ENCODE data around the gene CFAP20DC. TPM values are rescaled to one million over a fixed set of nuclear protein-coding genes. Genes with fewer than 3 reads are reported as not detected.

CFAP20DC gene
- total RNA-seq, 1 experiment from 2014 or later = 1.1 TPM

GRCh38 chr3:58742239-58742638 lies 307.6 kb downstream of the CFAP20DC start:
- H3K9me3 Mint-ChIP-seq (ENCODE audit: unreplicated experiment) = no peaks in the 10 kb centered on the region
- no peaks in the 10 kb centered on the region for H3K4me1 Mint-ChIP-seq (ENCODE audit: insufficient read depth, unreplicated experiment)
- BruUV-seq (replicated peaks) = no TSS peak
- DNase-seq (ENCODE audit: unreplicated experiment) = no peak
- intact Hi-C loops (cut with micrococcal nuclease) = no loop called here
- ChIA-PET POLR2A (no interaction called here), CTCF (no interaction called here)
- no peak for TF ChIP-seq CTCF (IDR thresholded peaks at IDR 0.05; ENCODE audit: unreplicated experiment)
- H3K27ac Mint-ChIP-seq (ENCODE audit: low read depth, unreplicated experiment) = no peak overlapping the region
- no peaks in the 10 kb centered on the region for H3K36me3 Mint-ChIP-seq (ENCODE audit: insufficient read depth, unreplicated experiment)
- peaks cover 25% of the 10 kb centered on the region for H3K27me3 Mint-ChIP-seq (ENCODE audit: insufficient read depth, unreplicated experiment)
- no peak overlapping the region for H3K4me3 Mint-ChIP-seq (ENCODE audit: unreplicated experiment)

GRCh38 chr3:58737644-58738043 lies 312.2 kb downstream of the CFAP20DC start:
- TF ChIP-seq CTCF (IDR thresholded peaks at IDR 0.05; ENCODE audit: unreplicated experiment) = no peak
- Mint-ChIP-seq H3K36me3 (ENCODE audit: insufficient read depth, unreplicated experiment) (no peaks in the 10 kb centered on the region), H3K4me3 (ENCODE audit: unreplicated experiment) (no peak overlapping the region), H3K27ac (ENCODE audit: low read depth, unreplicated experiment) (no peak overlapping the region), H3K4me1 (ENCODE audit: insufficient read depth, unreplicated experiment) (no peaks in the 10 kb centered on the region), H3K27me3 (ENCODE audit: insufficient read depth, unreplicated experiment) (no peaks in the 10 kb centered on the region), H3K9me3 (ENCODE audit: unreplicated experiment) (peaks cover 7% of the 10 kb centered on the region)
- intact Hi-C loops (cut with micrococcal nuclease) = no loop called here
- POLR2A ChIA-PET = no interaction called here
- DNase-seq (ENCODE audit: unreplicated experiment) = no peak
- no TSS peak for BruUV-seq (replicated peaks)
- CTCF ChIA-PET = interaction anchor here (0.6 kb wide), 1 partner anchor 83 kb away, joined by 4 read pairs; no protein-coding TSS in a partner anchor

DNA sequence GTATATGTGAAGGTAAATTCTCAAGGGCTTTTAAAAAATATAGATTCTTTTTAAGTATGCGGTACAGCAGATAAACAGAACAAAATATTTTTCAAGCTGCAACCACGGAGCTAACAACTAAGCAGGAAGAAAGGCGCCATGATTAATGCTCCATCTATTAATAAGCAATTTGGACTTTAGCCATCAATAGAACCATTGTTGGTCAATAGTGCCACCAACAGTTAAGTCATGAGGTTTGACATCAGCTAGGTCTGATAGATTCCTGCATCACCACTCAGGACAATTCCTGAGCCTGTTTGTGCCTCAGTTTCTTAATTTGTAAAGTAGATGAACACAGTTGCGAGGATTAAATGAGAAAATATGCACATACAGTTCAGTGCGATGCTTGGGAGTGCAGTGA lies 318.2 kb downstream of the CFAP20DC start:
- intact Hi-C loops (cut with micrococcal nuclease) = no loop called here

DNA sequence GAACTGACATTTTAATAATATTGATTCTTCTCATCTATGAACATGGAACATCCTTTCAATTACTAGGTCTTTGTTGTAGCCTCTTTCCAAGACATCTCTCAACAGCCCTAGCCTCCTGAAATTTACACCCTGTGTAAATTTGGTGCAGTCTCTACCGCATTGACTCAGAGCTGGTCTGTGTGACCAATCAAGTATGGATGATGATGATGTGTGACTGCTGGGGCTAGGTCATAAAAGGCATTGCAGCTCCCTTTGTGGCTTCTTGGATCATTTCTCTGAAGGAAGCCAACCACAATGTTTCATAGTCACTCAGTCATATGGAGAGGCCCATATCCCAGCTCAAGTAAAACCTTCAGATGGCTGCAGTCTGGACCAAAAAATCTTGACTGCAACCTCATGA lies 321.1 kb downstream of the CFAP20DC start:
- CTCF ChIA-PET = no interaction called here
- BruUV-seq (replicated peaks) = no TSS peak
- no peak overlapping the region for H3K4me3 Mint-ChIP-seq (ENCODE audit: unreplicated experiment)
- no peaks in the 10 kb centered on the region for H3K36me3 Mint-ChIP-seq (ENCODE audit: insufficient read depth, unreplicated experiment)
- intact Hi-C loops (cut with micrococcal nuclease) = no loop called here
- no peaks in the 10 kb centered on the region for H3K27me3 Mint-ChIP-seq (ENCODE audit: insufficient read depth, unreplicated experiment)
- TF ChIP-seq CTCF (IDR thresholded peaks at IDR 0.05; ENCODE audit: unreplicated experiment) = no peak
- no peaks in the 10 kb centered on the region for H3K9me3 Mint-ChIP-seq (ENCODE audit: unreplicated experiment)
- no peak overlapping the region for H3K27ac Mint-ChIP-seq (ENCODE audit: low read depth, unreplicated experiment)
- no peaks in the 10 kb centered on the region for H3K4me1 Mint-ChIP-seq (ENCODE audit: insufficient read depth, unreplicated experiment)
- no peak for DNase-seq (ENCODE audit: unreplicated experiment)
- POLR2A ChIA-PET = no interaction called here

More for the DNA sequence above, 318.2 kb downstream of the CFAP20DC start:
- Mint-ChIP-seq H3K9me3 (ENCODE audit: unreplicated experiment) (peaks cover 7% of the 10 kb centered on the region), H3K36me3 (ENCODE audit: insufficient read depth, unreplicated experiment) (no peaks in the 10 kb centered on the region), H3K27ac (ENCODE audit: low read depth, unreplicated experiment) (no peak overlapping the region), H3K4me1 (ENCODE audit: insufficient read depth, unreplicated experiment) (no peaks in the 10 kb centered on the region), H3K27me3 (ENCODE audit: insufficient read depth, unreplicated experiment) (no peaks in the 10 kb centered on the region), H3K4me3 (ENCODE audit: unreplicated experiment) (no peak overlapping the region)
- DNase-seq (ENCODE audit: unreplicated experiment) = no peak
- no TSS peak for BruUV-seq (replicated peaks)
- no peak for TF ChIP-seq CTCF (IDR thresholded peaks at IDR 0.05; ENCODE audit: unreplicated experiment)
- CTCF ChIA-PET = interaction anchor here (0.9 to 1.0 kb wide), 2 partner anchors 163 to 262 kb away, joined by 3 to 4 read pairs; no protein-coding TSS in a partner anchor
- POLR2A ChIA-PET = no interaction called here

Data from MCF 10A (cell line).